Activated CD4-positive, CD25-positive, alpha-beta regulatory T cell treated with anti-CD3 and anti-CD28 coated beads, Interleukin-2, amount 50 U/mL, for 72 hours (primary cell): ENCODE measurements around the gene CYTH4.

Experiments used
- DNase-seq: peaks from one replicate; pipeline ENCODE4 v3.0.0; 2021

Gene CYTH4

GRCh38 chr22:37330200-37331033 lies 48.1 kb downstream of the CYTH4 start:
- DNase-seq: no peak

- DNase-seq: no peak
These were observed 48.7 kb downstream of the CYTH4 start for GRCh38 chr22:37331034-37331428.

- no peak for DNase-seq
These were observed 49.7 kb downstream of the CYTH4 start for GRCh38 chr22:37331856-37332536.

GRCh38 chr22:37333724-37334460 lies 51.6 kb downstream of the CYTH4 start:
- no peak for DNase-seq

GRCh38 chr22:37334461-37334858 lies 52.2 kb downstream of the CYTH4 start:
- DNase-seq: no peak

GRCh38 chr22:37334859-37335805 lies 52.8 kb downstream of the CYTH4 start:
- no peak for DNase-seq

- no peak for DNase-seq
These were observed 53.5 kb downstream of the CYTH4 start for GRCh38 chr22:37335806-37336199.

- no peak for DNase-seq
These were observed 54.3 kb downstream of the CYTH4 start for GRCh38 chr22:37336579-37336978.

GRCh38 chr22:37337204-37337943 lies 55.1 kb downstream of the CYTH4 start:
- DNase-seq: no peak

- DNase-seq: no peak
These were observed 56.4 kb downstream of the CYTH4 start for GRCh38 chr22:37338539-37339246.

GRCh38 chr22:37340331-37341262 lies 58.3 kb downstream of the CYTH4 start:
- DNase-seq: no peak

GRCh38 chr22:37342065-37342464 lies 59.8 kb downstream of the CYTH4 start:
- DNase-seq: no peak

- no peak for DNase-seq
These were observed 61.0 kb downstream of the CYTH4 start for GRCh38 chr22:37343348-37343747.

GRCh38 chr22:37343863-37344734 lies 61.8 kb downstream of the CYTH4 start:
- no peak for DNase-seq

- DNase-seq: no peak
These were observed 62.6 kb downstream of the CYTH4 start for GRCh38 chr22:37344735-37345449.

- DNase-seq: no peak
These were observed 63.7 kb downstream of the CYTH4 start for GRCh38 chr22:37345863-37346504.

GRCh38 chr22:37346505-37346895 lies 64.2 kb downstream of the CYTH4 start:
- DNase-seq: no peak
